Smooth muscle cell of trachea (primary cell): ENCODE results near the gene DYNC2LI1. TPM values are rescaled to one million over a fixed set of nuclear protein-coding genes. Genes with fewer than 3 reads are reported as not detected.

ENCODE experiments used
- total RNA-seq: library from RNA; depleted of rRNA; stranded (reverse); fragments of >200 nt; gene quantifications from 2 replicates; pipeline ENCODE4 v1.2.1, GENCODE V29; 2014

DYNC2LI1 gene
- 19.2 and 25.2 TPM in 2 replicates for total RNA-seq

GRCh38 chr2:43773876-43774613 lies at the start of gene DYNC2LI1:
Gene DYNC2LI1, plus strand, starts transcription at chr2:43774039. Its CDS starts 100 bp downstream, at chr2:43774139.

GRCh38 chr2:43838560-43839267 lies 64.9 kb downstream of the DYNC2LI1 start, which contains the start of the genes ABCG5 and ABCG8:
Gene ABCG5, minus strand, starts transcription at chr2:43838839. Its CDS starts 160 bp downstream, at chr2:43838679.
Gene ABCG8, plus strand, starts transcription at chr2:43838971. Its CDS starts 83 bp downstream, at chr2:43839054.

Other genes starting within 250 kb of the DYNC2LI1 start
- 34.9 and 35.3 TPM in 2 replicates for gene THADA, start 178.0 kb upstream of the DYNC2LI1 start, total RNA-seq
- 2.5 and 5.7 TPM in 2 replicates for gene PLEKHH2, start 136.8 kb upstream of the DYNC2LI1 start, total RNA-seq
- 0.50 and 1.0 TPM in 2 replicates for gene C1GALT1C1L, start 97.6 kb upstream of the DYNC2LI1 start, total RNA-seq
- gene ABCG5, start 64.8 kb downstream of the DYNC2LI1 start, total RNA-seq: not detected in 2 replicates
- gene ABCG8, start 64.9 kb downstream of the DYNC2LI1 start, total RNA-seq: not detected in 2 replicates
- 55.2 and 74.2 TPM in 2 replicates for gene LRPPRC, start 221.9 kb downstream of the DYNC2LI1 start, total RNA-seq